ENCODE results near the gene CCDC34.
"Not testable (repeated sequence)": the region's sequence is repeated elsewhere in the genome, so short reads cannot be mapped to it uniquely, and the experiment has no call there.

CCDC34 gene

DNA sequence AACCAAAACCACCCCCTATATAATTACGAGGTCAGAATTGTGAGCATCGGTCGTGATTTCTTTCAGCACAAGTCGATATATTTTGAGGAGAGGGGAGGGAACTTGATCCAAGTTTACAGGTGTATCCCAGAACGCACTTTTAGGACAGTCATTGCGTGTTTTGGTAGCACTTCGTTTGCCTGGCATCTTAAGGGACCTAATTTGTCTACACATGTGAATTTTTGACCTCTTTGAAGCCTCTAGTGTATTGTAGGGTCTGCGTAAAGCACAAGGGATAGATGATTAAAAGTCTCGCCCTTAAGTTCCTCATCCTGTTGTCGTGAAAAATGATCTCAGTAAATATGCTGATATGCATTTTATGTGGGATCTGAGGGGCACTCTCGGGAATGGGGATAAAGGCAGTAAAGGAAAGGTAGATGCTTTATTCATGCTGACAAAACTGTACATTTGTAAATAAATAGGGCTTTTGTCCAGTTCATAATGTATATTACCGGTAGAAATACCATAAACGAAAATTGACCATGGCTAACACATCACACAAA, 632 bp upstream of the CCDC34 start:
- in situ Hi-C loops (cut with HindIII; ENCODE audit: low sequenced_read_pairs): no loop called here

DNA sequence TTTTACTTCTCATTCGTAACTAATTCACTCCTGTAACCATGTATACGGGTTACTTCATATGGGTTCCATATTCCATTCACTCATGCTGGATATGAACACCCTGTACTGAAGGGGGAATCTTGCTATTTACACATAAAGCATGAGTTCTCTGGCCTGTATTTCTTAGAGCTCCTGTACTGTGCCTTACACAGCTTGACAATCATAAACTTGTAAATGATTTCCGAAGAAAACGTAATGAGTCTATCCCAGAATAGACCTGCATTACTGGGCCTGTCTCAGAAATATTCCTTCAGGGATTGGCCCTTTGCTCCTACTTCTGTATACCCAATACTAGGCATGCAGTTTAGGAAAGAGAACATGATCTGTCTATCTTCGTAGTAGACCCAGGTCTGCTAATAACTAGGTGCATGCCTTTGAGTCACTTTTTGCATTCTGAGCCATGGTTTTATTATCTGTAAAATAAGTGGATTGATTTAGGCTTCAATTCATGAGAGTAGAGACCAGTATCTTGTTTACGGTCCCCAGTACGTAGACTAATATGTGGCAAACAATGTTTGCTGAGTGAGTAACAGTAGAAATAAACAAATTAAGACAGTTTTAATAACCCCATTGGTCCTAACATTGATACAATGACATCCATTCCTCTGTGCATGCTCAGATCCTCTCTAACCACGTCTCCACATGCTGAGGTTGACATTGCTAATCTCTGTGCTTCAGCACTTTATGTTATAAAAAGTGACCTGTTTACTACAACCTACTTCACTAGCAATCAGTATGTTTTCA, 1.2 kb downstream of the CCDC34 start:
- in situ Hi-C loops (cut with HindIII; ENCODE audit: low sequenced_read_pairs): no loop called here

DNA sequence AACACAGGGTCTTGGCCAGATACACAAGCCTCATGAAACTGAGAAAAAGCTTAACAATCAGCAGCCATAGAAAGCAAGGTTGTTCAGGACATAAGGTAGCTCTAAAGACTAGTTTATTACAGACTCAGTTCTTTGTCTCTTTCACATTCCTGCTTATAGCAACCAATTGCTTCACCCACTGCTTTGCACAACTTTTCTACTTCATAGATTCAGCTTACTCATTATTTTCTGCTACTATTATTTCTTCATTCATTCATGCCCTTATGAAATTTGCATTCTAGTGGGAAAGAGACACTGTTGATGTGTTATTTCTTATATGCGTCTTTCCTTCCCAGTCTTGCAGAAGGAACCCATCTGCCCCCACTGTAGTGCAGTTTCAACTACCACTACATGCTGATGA, 4.7 kb downstream of the CCDC34 start:
- in situ Hi-C loops (cut with HindIII; ENCODE audit: low sequenced_read_pairs): no loop called here

DNA sequence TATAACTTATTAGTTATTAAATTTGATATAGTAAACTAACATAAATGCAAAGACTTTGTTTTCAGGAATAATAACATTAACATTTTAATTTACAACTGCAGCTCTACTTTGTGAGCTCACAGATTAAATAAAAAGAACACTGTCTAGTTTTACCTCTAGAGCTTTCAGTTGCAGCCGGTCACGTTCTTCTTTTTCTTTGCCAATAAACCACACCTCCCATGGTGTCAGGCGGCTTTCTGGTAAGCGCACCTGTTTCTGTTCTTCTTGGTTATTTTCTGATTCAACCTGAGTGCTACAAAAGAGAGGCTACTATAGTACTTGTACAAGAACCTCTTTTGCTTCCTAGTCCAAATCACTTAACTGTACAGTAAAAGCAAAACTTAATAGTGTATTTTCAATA, 5.8 kb downstream of the CCDC34 start:
- in situ Hi-C loops (cut with HindIII; ENCODE audit: low sequenced_read_pairs): no loop called here

DNA sequence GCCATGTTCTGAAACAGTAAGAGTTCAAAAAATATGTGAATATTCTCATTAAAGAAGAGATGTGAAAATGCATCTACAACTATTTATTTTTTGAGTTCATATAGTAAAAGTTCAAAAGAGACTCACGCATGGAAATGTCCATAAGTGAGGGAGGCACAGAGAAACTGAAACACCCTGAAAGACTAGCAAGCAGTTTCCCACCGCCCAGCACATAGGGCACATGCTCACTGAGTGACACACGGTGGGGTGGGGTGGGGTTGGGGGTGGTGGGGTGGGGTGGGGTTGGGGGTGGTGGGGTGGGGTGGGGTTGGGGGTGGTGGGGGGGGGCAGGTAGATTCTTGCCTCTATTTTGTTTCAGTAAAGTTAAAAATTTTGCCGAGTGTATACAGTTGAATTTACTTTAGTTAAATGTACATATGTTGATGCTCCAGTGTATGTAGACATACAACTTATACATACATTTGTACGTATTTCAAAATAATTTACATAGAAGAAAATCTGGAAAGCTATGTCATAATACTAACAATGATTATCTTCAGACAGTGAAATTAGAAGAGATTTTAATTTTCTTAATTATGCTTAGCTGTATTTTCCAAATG, 6.3 kb downstream of the CCDC34 start:
- in situ Hi-C loops (cut with HindIII; ENCODE audit: low sequenced_read_pairs): no loop called here

DNA sequence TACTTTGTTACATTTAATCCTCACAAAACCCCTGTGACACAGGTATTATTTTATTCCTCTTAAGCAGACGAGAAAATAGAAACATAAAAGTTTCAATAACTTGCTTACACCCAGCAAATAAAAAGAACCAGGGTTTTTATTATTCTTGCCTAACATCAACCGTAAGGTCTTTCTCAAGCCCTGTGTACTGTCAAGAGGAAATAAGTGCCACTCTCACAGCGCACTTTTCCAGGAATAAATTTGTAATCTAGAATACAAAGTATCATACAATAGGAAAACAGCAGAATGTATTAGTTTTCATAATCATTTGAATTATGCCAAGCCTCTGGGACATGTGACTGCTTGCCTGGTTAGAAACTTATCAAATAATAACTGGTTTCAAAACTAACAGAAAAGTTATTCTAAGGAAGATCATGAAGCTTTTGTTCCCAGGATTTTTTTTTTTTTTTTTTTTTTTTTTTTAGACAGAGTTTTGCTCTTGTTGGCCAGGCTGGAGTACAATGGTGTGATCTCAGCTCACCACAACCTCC, 7.4 kb downstream of the CCDC34 start:
- in situ Hi-C loops (cut with HindIII; ENCODE audit: low sequenced_read_pairs): no loop called here

DNA sequence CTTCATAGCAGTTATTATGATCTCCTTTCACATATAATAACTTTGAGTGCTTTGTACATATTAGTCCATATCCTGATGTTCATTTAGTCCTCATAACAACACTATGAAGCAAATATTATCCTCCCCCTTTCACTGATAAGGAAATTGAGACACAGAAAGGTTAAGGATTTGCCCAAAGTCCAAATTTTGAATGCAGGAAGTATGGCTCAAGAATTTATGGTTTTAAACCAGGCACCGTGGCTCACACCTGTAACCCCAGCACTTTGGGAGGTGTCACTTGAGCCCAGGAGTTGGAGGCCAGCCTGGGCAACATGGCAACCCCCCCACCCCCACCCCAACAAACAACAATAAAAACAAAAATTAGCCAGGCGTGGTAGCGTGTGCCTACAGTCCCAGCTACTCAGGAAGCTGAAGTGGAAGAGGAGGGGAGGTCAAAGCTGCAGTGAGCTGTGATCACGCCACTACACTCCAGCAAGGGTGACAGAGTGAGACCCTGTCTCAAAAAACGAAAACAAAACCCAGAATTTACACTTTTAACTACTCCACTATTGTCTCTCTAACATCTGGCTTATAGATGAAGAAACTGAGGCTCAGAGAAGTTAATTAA, 8.6 kb downstream of the CCDC34 start:
- in situ Hi-C loops (cut with HindIII; ENCODE audit: low sequenced_read_pairs): no loop called here

DNA sequence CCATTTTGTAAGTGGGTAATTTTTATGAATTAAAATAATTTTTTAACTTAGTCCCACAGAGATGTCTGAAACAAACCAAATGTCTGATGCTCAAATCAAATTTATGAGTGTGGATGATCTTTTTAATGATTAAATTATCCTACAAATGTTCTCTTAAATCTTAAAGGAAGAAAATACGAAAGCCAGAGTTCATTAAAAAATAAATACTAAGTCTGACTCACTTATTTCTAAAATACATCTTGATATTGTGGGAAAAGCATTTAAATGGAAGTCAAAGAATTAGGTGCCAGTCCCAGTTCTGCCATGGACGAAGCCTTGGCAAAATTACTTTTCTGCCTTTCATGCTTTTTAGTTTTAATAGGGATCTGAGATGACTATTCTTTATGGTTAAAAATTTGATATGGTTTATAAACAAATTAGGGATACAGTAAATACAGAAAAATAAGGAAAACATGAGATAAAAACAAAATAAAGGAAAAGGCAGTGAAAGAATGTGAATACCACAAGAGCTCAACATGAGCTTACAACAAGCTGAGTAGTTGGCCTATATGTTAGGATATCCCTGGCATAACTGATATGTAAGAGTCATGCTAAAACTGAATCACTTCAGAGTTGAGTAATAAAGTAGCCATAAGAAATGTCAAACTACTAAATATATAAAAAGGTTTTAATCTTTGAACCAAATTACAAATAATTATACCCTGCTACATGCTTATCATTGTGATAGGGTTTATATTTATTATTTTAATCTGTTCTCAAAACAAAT, 9.2 kb downstream of the CCDC34 start:
- in situ Hi-C loops (cut with HindIII; ENCODE audit: low sequenced_read_pairs): no loop called here

DNA sequence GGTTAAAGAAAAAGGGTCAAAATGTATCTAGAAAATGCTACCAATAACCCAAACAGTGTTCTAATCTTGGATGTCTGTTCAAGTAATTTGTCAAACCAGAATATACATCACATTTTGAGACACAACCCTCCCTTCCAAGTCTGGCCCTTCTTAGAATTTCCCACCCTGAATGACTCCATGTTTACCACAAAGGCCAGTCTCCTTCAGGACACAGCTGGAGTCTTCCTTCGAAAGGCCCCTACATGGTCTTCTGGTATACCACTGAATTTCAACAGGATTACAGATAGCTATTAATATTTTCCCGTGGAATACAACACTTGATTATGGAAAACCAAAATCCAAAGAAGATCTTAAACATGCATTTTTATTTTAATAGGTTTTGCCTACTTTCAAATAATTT, 10.2 kb downstream of the CCDC34 start:
- in situ Hi-C loops (cut with HindIII; ENCODE audit: low sequenced_read_pairs): no loop called here

DNA sequence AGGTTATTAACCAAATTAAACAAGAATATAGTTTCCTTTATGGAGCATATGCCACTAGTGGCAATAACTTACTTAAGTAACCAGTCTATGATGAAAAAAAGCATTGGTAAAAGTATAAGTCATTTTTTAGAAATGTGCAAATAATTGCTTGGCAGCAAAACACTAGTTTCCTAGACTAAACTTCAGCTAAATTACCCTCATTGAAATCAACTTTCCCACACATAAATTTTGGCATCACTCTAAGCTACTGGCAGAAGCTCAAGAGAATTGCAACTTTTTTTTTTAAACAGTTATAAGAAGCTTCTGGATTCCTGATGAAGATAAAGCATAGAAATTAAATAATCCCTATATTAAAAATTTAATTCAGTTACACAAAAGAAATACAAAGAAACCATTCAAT, 12.5 kb downstream of the CCDC34 start:
- in situ Hi-C loops (cut with HindIII; ENCODE audit: low sequenced_read_pairs): no loop called here

DNA sequence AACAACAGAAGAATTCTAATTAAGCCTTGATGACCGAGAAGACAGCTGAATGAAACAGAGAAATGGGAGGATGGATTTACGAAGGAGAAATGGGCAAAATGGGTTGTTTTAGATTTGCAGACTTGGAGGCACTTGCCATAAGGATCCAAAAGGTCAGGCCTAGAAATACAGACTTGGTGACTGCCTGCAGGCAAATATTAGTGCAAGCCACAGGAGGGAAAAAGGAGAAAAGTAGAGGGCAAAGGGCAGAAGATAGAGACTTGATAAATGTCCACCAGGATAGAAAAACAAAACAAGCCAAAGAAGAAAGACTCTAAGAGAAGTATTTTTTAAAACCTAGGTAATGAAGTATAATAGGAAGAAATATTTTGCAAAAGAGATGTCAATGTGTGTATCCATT, 13.1 kb downstream of the CCDC34 start:
- in situ Hi-C loops (cut with HindIII; ENCODE audit: low sequenced_read_pairs): no loop called here

DNA sequence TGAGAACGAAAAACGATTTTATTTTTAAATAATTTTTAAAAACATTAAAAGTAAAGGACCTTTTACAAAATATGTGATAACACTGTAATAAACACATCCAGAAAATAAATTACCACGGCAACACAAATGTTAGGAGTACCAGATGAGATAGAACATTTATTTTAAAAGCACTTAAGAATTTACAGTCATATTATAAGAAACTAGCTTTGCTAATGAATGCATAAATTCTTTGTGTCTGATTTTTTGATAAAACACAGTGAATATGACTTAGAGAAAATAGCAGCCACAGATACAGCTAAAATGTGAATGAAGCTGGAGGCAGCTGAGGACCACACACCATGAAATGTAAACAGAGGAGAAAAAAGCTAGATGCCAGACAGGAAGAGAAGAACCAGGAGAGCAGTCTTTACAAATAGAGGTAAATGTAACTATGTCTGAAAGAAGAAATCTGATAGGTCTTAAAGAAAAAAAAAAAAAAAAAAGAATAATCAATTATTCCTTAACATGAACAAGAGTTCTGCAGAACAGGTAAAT, 14.6 kb downstream of the CCDC34 start:
- in situ Hi-C loops (cut with HindIII; ENCODE audit: low sequenced_read_pairs): no loop called here

DNA sequence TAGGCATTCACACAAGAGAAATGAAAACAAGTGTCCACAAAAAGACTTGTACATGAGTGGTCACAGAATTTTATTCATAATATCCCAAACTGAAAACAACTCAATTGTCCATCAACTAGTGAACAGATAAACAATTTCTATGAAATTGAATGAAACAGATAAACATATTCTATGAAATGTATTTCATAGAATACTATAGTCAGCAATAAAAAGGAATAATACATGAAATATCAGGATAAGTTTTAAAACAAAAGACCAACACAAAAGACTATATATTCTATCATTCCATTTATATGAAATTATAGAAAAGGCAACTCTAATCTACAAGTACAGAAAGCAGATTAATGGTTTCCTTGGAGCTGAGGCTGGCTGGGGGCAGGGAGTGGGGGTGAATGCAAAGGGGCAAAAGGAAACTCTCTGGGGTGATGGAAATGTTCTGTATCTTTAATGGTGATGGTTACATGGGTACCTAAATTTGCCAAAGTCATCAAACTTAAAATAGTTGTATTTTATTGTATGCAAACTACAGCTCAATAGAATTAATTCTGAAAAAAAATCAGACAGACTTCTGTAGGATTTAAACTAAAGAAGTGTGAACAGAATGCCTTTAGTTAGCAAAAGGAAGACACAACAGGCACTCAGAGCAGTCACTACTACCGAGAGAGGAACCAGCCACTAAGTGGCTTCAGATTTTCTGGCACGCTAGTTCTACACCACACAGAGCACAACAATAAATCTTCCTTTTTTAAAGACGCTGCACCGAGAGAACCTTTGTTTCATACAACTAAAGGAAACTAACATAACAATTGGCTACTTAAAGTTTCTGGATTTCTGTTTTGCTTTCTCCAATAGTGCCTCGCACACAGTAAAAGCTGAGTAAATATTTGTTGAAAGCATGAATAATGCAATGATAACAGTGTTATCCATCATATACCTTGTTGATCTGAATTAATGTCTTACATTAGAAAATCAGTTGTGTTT, 15.4 kb downstream of the CCDC34 start:
- in situ Hi-C loops (cut with HindIII; ENCODE audit: low sequenced_read_pairs): no loop called here

DNA sequence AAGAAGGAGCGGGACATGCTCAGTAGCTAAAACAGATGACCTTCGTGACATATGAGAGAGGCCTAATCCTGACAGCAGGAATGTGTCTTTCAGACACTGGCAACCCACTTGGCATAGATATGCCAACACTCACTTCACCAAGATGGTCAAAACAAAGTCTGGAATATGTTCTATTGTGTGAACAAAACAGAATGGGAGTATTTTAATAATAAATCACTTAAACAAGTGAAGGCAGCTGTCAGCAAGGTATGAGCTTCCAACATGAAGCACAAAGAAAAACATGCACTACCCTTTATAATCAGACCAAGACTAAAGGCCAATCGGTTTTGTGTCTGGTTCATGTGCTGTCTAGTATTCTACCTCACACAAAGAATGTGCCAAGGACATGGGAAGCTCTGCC, 23.1 kb downstream of the CCDC34 start:
- in situ Hi-C loops (cut with HindIII; ENCODE audit: low sequenced_read_pairs): no loop called here

DNA sequence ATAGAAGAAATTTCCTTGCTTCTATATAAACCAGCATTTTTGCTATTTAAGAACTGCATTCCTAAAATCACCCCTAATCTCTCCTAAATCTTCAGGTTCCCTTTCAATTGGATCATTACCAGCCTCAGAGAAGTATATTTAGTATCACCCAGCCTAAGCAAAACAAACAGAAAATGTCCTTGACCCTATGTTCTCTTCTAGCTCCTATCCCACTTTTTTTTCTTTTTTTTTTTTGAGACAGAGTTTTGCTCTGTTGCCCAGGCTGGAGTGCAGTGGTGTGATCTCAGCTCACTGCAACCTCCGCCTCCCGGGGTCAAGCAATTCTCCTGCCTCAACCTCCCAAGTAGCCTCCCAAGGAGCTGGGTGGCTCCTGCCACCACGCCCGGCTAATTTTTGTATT, 28.3 kb downstream of the CCDC34 start:
- in situ Hi-C loops (cut with HindIII; ENCODE audit: low sequenced_read_pairs): not testable (repeated sequence)

DNA sequence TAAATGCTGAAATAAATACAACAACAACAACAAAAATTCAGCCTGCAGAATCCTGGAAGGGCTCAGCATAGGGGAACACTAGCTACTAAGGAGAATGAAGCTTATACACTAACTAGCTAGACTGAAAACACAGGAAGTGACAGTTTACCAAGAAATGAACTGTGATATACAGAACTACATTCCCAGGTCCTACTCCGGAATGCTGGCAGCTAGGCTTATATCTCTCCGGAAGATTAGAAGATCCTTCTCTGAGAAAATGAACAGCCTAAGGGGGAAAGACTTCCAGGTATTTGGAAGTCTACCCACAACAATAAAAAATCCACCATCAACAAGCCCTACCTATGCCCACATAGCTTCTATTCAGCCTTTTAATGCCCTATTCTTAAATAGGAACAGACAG, 31.0 kb downstream of the CCDC34 start:
- in situ Hi-C loops (cut with HindIII; ENCODE audit: low sequenced_read_pairs): no loop called here

DNA sequence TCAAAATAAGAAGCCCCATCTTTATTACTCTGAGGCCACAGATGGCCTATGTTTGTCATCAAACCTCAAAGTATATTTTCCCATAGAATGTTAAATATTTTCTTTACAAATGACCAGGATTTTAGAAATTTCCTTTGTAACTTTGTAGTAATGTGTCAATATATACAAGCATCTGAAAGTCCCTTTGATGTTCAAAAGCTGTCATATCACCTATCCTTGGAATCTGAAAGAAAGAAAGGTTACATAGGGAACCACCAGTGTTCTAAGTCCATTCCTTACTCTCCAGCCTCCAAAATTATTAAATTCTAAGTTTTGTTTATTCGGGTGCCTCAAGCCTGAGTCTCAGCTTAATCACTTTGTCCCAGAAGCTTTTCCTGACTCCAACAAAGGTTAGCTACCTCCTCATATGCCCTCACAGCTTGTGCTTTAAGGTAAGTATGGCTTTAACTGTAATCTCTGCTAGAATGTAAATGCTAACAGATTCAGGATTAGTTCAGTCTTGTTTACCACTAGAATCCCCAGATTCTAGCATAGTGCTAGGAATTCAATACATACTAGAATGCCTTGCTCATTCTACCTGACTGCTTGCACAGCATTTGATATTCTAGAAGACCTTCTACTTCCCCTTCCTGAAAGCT, 32.3 kb downstream of the CCDC34 start:
- in situ Hi-C loops (cut with HindIII; ENCODE audit: low sequenced_read_pairs): no loop called here

DNA sequence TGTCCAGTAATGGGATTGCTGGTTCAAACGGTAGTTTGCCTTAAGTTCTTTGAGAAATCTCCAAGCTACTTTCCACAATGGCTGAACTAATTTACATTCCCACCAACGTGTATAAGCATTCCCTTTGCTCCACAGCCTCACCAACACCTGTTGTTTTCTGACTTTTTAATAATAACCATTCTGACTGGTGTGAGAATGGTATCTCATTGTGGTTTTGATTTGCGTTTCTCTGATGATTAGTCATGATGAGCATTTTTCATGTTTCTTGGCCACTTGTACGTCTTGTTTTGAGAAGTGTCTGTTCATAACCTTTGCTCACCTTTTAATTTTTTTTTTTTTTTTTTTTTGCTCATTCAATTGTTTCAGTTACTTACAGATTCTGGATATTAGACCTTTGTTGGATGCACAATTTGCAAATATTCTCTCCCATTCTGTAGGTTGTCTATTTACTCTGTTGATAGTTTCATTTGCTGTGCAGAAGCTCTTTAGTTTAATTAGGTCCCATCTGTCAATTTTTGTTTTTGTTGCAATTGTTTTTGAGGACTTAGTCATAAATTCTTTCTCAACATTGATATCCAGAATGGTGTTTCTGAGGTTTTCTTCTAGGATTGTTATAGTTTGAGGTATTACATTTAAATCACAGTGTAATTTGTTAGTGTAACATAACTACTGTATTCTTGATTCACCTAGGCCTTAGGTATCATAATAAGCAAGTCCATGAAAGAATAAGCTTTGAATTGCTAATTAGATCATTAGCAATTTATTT, 33.0 kb downstream of the CCDC34 start:
- in situ Hi-C loops (cut with HindIII; ENCODE audit: low sequenced_read_pairs): no loop called here

Measured in endothelial cell of hepatic sinusoid (primary cell).